Stimulated activated naive B cell treated with anti-CD40 and anti-IgM and Interleukin-4, amounts not matched to agents 10 μg/mL and 1 μg/mL and 100 μg/mL, for 72 hours (primary cell): ENCODE results near the gene CLDN15.
"Not testable (repeated sequence)": the region's sequence is repeated elsewhere in the genome, so short reads cannot be mapped to it uniquely, and the experiment has no call there.

Experiments
- ATAC-seq, 2 donors: fragments of 150-1000 bp; cut with Tn5 transposase; replicated peaks; 2 replicates each; pipeline ENCODE4 v1.10.0; 2021; ENCODE audit warnings: moderate library complexity in 1 of 2
- DNase-seq: peaks from one replicate; pipeline ENCODE4 v3.0.0; 2021
- H3K27ac Mint-ChIP-seq: one replicate; pipeline ENCODE4 v1.8.0; 2022; ENCODE audit warnings: mild to moderate bottlenecking, mixed read lengths
- H3K27me3 Mint-ChIP-seq, 2 donors: one replicate each; pipeline ENCODE4 v1.8.0; 2022; ENCODE audit warnings: mixed read lengths in 2 of 2
- H3K36me3 Mint-ChIP-seq, 2 donors: one replicate each; pipeline ENCODE4 v1.8.0; 2022; ENCODE audit warnings: mixed read lengths in 2 of 2, mild to moderate bottlenecking in 1 of 2
- H3K4me1 Mint-ChIP-seq, 2 donors: one replicate each; pipeline ENCODE4 v1.8.0; 2022; ENCODE audit warnings: mixed read lengths in 2 of 2, mild to moderate bottlenecking in 1 of 2
- H3K4me3 Mint-ChIP-seq, 2 donors: one replicate each; pipeline ENCODE4 v1.8.0; 2022; ENCODE audit warnings: mild to moderate bottlenecking in 2 of 2, mixed read lengths in 2 of 2, moderate library complexity in 1 of 2
- H3K9me3 Mint-ChIP-seq, 2 donors: one replicate each; pipeline ENCODE4 v1.8.0; 2022; ENCODE audit warnings: mixed read lengths in 2 of 2, mild to moderate bottlenecking in 1 of 2

CLDN15 gene, protein sequence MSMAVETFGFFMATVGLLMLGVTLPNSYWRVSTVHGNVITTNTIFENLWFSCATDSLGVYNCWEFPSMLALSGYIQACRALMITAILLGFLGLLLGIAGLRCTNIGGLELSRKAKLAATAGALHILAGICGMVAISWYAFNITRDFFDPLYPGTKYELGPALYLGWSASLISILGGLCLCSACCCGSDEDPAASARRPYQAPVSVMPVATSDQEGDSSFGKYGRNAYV

GRCh38 chr7:101237206-101238067, at the start of gene CLDN15:
Gene CLDN15, minus strand, starts transcription at chr7:101237802. Its CDS starts 221 bp downstream, at chr7:101237581.
- ATAC-seq (peak; percentile 39 to 58), DNase-seq (no peak)
- peaks cover 39 to 41% of the 10 kb centered on the region in 2 donors for H3K36me3 Mint-ChIP-seq
- H3K9me3 Mint-ChIP-seq = no peaks in the 10 kb centered on the region
- peaks cover 9 to 43% of the 10 kb centered on the region in 2 donors for H3K4me1 Mint-ChIP-seq
- peak within 1 kb of the TSS in 1 of 2 donors; percentile 41 for H3K4me3 Mint-ChIP-seq
- H3K27ac Mint-ChIP-seq = peak within 1 kb of the TSS; percentile 6
- H3K27me3 Mint-ChIP-seq = no peaks in the 10 kb centered on the region

- DNase-seq (no peak), ATAC-seq (no peak)
- H3K4me3 Mint-ChIP-seq = no peak overlapping the region
- peaks cover 44 to 72% of the 10 kb centered on the region in 2 donors for H3K27me3 Mint-ChIP-seq
- peaks cover 0 to 2% of the 10 kb centered on the region in 2 donors for H3K9me3 Mint-ChIP-seq
- H3K27ac Mint-ChIP-seq = no peak overlapping the region
- no peaks in the 10 kb centered on the region for H3K36me3 Mint-ChIP-seq
- peaks cover 16 to 22% of the 10 kb centered on the region in 2 donors for H3K4me1 Mint-ChIP-seq
These were observed 49.4 kb upstream of the CLDN15 start for GRCh38 chr7:101287032-101287431.

DNA sequence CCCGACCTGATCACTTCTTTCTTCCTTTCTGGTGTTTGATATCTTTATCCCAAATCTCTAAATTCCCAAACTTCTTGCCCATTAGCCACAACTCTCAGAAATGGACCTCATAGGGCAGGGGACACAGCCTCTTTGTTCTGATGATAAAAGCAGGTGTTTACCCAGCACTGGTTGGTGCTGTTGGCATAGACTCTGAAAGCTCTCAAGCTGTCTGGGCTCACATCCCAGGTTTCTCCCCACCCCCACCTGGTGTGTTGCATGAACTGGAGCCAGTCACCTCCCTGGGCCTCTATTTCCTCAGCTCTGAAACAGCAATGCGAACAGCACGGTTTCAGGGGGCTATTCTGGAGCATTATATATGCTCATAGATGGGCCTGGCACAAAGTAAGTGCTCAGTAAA, 48.3 kb upstream of the CLDN15 start:
- ATAC-seq, H3K9me3 Mint-ChIP-seq, H3K27ac Mint-ChIP-seq, H3K4me3 Mint-ChIP-seq, DNase-seq, H3K36me3 Mint-ChIP-seq: not testable (repeated sequence)
- Mint-ChIP-seq H3K27me3 (peaks cover 39 to 67% of the 10 kb centered on the region in 2 donors), H3K4me1 (peaks cover 16 to 22% of the 10 kb centered on the region in 2 donors)

- Mint-ChIP-seq H3K27ac (no peak overlapping the region), H3K36me3 (no peaks in the 10 kb centered on the region), H3K9me3 (peaks cover 0 to 2% of the 10 kb centered on the region in 2 donors), H3K4me3 (no peak overlapping the region), H3K27me3 (peaks cover 39 to 66% of the 10 kb centered on the region in 2 donors), H3K4me1 (peaks cover 11 to 16% of the 10 kb centered on the region in 2 donors)
- no peak for ATAC-seq
- DNase-seq = no peak
These were observed 47.6 kb upstream of the CLDN15 start for GRCh38 chr7:101285171-101285570.

- not testable (repeated sequence) for H3K9me3 Mint-ChIP-seq, DNase-seq, H3K36me3 Mint-ChIP-seq, H3K27ac Mint-ChIP-seq, ATAC-seq, H3K4me3 Mint-ChIP-seq, H3K4me1 Mint-ChIP-seq
- peaks cover 38 to 59% of the 10 kb centered on the region in 2 donors for H3K27me3 Mint-ChIP-seq
These were observed 43.3 kb upstream of the CLDN15 start for GRCh38 chr7:101280912-101281311.

DNA sequence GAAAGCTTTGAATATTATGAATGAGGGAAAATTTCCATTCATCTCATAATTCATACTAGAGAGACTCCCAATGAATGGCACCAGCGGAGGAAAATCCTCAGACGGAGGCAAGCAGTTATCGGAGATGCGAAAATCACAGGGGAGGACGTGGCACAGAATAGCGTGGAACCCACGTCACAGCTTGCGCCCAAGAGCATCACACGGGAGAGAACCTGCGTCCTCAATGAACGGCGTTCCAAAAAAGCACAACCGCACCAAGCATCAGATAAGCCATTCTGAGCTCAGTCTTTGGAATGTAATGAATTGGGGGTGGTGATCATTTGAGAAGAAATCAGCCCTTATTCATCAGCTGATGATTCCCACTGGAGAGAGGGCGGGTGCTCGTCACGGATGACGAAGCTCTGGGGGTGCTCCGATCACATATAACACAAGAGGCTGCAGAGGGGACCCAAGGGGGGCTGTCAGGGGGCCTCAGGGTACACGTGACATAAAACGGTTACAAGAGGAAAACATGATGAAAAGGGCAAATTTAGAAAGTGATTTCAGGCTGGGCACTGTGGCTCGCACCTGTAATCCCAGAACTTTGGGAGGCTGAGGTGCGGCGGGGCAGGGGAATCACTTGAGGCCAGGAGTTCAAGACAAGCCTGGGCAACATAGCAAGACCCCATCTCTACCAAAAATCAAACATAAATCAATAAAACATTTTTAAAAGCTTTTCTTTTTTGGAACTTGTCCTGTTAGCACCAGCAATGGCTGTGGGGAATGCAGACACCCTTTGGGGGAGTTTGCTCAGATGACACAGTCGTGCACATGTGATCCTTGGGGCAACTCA, 41.1 kb upstream of the CLDN15 start:
- peaks cover 5 to 10% of the 10 kb centered on the region in 2 donors for H3K4me1 Mint-ChIP-seq
- no peaks in the 10 kb centered on the region for H3K36me3 Mint-ChIP-seq
- DNase-seq = no peak
- no peaks in the 10 kb centered on the region for H3K9me3 Mint-ChIP-seq
- no peak for ATAC-seq
- H3K27ac Mint-ChIP-seq = no peak overlapping the region
- no peak overlapping the region for H3K4me3 Mint-ChIP-seq
- H3K27me3 Mint-ChIP-seq = peaks cover 35 to 53% of the 10 kb centered on the region in 2 donors

DNA sequence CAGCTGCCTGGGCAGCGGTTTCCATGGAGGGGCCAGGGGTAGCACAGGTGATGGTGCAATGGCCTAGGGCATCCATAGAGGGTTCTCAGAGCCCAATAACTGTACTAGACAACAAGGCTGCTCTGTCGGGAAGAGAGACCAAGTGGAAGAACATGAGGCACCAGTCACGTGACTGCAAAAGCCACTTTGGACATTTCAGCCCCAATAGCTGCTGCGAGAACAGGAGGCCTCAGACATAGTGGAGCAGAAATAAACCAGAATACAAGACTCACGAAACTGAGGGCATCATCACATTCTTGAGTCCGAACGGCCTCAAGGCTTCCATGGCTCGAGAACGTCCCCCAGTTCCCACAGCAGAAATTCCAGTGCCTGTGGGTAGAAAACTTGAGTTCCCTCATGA, 39.6 kb upstream of the CLDN15 start:
- no peaks in the 10 kb centered on the region for H3K4me1 Mint-ChIP-seq
- H3K4me3 Mint-ChIP-seq = no peak overlapping the region
- H3K27ac Mint-ChIP-seq = no peak overlapping the region
- H3K27me3 Mint-ChIP-seq = peaks cover 40 to 67% of the 10 kb centered on the region in 2 donors
- no peaks in the 10 kb centered on the region for H3K9me3 Mint-ChIP-seq
- no peak for DNase-seq
- H3K36me3 Mint-ChIP-seq = no peaks in the 10 kb centered on the region
- no peak for ATAC-seq

DNA sequence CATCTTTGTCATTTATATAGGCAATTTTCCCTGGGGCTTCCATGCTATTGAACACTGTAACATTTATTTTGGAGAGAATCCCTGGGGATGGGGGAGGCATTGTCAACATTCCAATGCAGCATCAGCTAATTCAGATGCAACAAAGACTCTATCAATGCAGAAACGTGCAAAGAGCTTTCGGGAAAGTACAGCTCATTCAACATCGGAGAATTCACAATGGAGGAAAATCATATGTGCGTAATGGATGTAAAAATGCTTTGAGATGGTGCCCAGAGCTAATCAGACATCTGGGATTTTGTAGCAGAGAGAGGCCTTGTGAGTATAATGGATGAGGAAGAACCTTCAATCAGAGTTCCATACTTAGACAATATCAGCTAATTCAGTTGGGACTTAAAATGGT, 35.6 kb upstream of the CLDN15 start:
- Mint-ChIP-seq H3K4me3 (no peak overlapping the region), H3K27ac (no peak overlapping the region), H3K36me3 (no peaks in the 10 kb centered on the region), H3K4me1 (no peaks in the 10 kb centered on the region), H3K27me3 (peaks cover 24 to 41% of the 10 kb centered on the region in 2 donors), H3K9me3 (no peaks in the 10 kb centered on the region)
- DNase-seq = no peak
- no peak for ATAC-seq

DNA sequence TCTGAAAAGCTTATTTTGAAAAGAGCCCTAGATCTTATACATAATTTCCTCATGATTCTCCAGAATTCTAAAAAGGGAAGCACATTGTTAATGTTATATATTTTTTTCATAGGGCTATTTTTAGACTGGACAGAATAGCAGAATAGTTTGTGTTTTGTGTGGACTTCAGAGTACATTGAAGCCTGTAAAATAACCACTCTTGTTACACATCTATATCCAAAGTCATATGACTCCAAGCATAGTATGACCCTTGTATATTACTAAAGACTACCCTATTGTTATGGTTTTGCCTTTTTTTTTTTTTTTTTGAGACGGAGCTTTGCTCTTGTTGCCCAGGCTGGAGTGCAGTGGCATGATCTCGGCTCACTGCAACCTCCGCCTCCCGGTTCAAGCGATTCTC, 33.4 kb upstream of the CLDN15 start:
- no peaks in the 10 kb centered on the region for H3K4me1 Mint-ChIP-seq

DNA sequence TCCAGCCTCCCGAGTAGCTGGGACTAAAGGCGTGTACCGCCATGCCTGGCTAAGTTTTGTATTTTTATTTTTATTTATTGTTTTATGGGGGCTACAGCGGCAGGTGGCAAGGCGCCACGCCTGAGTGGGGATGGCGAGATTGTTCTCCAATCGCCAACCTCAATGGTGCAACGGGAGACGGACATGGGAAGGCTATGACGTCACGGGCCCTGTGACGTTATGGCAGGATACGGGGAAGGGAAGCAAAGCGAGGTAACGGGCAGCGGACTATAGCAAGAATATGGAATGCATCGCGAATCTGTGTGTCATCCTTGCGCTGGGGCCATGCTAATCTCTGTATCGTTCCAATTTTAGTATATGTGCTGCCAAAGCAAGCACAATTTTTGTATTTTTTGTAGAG, 32.1 kb upstream of the CLDN15 start:
- H3K36me3 Mint-ChIP-seq = no peaks in the 10 kb centered on the region
- DNase-seq (no peak), ATAC-seq (no peak)
- no peaks in the 10 kb centered on the region for H3K4me1 Mint-ChIP-seq
- H3K27me3 Mint-ChIP-seq = peaks cover 16 to 22% of the 10 kb centered on the region in 2 donors
- H3K27ac Mint-ChIP-seq = no peak overlapping the region
- no peaks in the 10 kb centered on the region for H3K9me3 Mint-ChIP-seq
- no peak overlapping the region for H3K4me3 Mint-ChIP-seq

More for the DNA sequence above, 33.4 kb upstream of the CLDN15 start:
- DNase-seq (no peak), ATAC-seq (no peak)
- H3K4me3 Mint-ChIP-seq = no peak overlapping the region
- no peak overlapping the region for H3K27ac Mint-ChIP-seq
- H3K36me3 Mint-ChIP-seq = no peaks in the 10 kb centered on the region
- H3K27me3 Mint-ChIP-seq = peaks cover 11 to 21% of the 10 kb centered on the region in 2 donors
- H3K9me3 Mint-ChIP-seq = no peaks in the 10 kb centered on the region

DNA sequence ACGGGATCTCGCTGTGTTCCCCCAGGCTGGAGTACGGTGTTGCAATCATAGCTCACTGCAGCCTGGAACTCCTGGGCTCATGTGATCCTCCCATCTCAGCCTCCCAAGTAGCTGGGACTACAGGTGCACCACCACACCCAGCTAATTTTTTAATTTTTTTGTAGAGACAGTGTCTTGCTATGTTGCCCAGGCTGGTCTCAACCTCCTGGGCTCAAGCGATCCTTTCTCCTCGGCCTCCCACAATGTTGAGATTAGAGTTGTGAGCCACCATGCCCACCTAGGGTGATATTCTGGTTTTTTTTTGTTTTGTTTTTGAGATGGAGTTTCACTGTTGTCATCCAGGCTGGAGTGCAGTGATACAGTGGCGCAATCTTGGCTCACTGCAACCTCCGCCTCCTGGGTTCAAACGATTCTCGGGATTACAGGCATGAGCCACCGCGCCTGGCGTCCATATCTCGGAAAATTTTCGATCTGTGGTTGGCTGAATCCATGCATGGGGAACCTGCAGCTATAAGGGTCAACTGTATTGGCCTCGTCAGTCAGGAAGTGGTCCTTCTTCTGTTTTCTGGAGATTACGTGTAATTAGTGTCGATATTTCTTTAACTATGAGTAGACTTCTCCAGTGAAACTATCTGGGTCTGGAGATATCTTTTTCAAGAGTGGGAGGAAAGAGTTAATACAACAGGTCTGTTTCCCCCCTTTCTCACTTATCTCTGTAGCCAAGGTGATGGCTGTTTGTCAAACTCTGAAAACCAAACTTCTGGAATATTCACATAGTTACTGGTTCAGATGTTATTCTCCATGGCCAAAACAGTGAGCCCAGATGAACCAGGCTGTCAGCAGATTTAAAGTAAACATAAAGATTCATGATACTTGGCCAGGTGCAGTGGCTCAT, 28.3 kb upstream of the CLDN15 start:
- H3K4me1 Mint-ChIP-seq = peaks cover 0 to 8% of the 10 kb centered on the region in 2 donors
- H3K4me3 Mint-ChIP-seq = no peak overlapping the region
- no peak for DNase-seq
- H3K27me3 Mint-ChIP-seq = peaks cover 10 to 40% of the 10 kb centered on the region in 2 donors
- no peaks in the 10 kb centered on the region for H3K9me3 Mint-ChIP-seq
- H3K27ac Mint-ChIP-seq = no peak overlapping the region
- no peaks in the 10 kb centered on the region for H3K36me3 Mint-ChIP-seq
- no peak for ATAC-seq

DNA sequence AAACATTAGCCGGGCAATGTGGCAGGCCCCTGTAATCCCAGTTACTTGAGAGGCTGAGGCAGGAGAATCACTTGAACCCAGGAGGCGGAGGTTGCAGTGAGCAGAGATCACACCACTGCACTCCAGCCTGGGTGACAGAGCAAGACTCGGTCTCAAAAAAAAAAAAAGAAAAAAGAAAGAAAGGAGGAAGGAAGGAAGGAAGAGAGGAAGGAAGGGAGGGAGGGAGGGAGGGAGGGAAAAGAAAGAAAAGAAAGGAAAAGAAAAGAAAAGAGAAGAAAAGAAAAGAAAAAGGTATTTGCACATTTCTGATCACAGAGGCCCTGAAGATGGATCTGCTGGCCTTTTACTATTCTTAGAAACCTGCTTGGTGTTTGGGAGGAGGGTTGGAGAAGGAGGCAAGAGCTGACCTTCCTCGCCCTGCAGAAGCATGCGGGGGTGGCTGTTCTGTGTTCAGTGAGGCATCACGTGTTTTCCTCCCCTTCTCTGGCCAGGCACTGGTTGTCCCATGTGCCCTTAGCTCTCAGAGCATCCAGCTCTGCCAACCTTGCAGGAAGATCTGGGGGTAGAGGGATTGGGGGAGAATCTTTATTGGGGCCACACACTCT, 26.6 kb upstream of the CLDN15 start:
- not testable (repeated sequence) for H3K4me3 Mint-ChIP-seq, DNase-seq, H3K9me3 Mint-ChIP-seq, H3K27ac Mint-ChIP-seq, H3K36me3 Mint-ChIP-seq, H3K4me1 Mint-ChIP-seq
- ATAC-seq = peak in 1 of 2 donors; percentile 34
- H3K27me3 Mint-ChIP-seq = peaks cover 7 to 42% of the 10 kb centered on the region in 2 donors

- DNase-seq = no peak
- Mint-ChIP-seq H3K4me3 (no peak overlapping the region), H3K9me3 (no peaks in the 10 kb centered on the region), H3K36me3 (no peaks in the 10 kb centered on the region), H3K4me1 (no peaks in the 10 kb centered on the region), H3K27ac (no peak overlapping the region), H3K27me3 (peaks cover 5 to 30% of the 10 kb centered on the region in 2 donors)
- no peak for ATAC-seq
These were observed 20.7 kb upstream of the CLDN15 start for GRCh38 chr7:101258243-101258731.
